GM21717 (cell line): Measurements from ENCODE around the gene CCDC88C.

Source experiments
- ATAC-seq: cut with Tn5 transposase; IDR thresholded peaks from one replicate; pipeline ENCODE4 v1.9.1; 2021; ENCODE audit warnings: mild to moderate bottlenecking, moderate library complexity; ENCODE audit not compliant: unreplicated experiment

The CCDC88C gene

DNA sequence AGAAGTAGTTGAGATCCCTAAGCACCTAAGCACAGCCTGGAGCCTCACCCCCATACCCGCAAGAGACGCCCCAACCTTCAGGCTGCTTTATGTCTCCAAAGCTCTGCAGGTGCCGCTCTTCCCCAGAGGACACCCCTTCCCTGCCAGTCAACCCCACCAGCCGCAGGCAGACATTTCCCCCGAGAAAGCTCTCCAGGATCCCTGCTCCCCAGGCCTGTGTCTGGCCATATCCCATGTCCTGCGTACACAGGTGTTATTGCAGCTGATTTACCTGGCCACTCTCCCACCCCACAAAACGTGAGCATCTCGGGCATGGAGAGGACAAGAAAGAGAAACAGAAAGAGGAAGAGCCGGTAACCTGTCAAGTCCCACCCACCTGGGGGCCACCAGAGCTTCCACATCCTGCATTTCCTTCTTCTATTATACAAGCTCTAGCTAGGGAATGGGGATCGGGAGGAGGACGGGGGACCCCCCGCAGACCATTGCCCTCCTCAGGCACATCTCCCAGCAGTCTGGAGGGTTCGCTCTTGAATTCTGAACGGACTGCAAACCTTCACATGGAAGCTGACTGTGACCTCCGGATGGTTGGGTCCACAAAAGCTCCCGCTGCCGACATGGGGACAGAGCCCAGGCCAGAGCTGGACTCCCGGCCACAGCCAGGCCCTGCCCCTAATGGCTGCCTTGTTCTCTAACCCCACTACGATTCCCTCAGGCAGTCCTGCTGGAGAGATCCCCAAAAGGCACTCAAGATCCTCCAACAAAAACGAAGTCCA, 17.6 kb downstream of the CCDC88C start:
- no peak for ATAC-seq

DNA sequence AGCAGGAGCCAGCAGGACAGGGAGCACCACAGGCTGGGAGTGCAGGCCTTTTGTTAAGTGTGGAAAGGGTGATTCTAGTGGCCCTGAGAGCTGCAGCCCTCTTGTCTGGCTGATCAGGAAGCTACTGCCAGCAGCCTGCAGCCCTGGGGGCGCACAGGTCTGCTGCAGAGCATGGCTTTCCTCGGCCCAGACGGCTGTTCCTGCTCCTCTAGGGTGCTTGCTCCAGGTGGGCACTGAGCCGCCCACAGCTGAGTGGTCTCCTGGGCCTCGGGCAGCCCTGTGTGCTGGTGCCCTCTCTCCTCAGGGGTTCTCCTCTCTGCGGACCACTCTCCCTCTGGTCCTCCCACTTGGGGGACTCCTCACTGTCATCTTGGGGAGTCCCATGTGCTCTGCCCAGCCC, 18.9 kb downstream of the CCDC88C start:
- no peak for ATAC-seq

DNA sequence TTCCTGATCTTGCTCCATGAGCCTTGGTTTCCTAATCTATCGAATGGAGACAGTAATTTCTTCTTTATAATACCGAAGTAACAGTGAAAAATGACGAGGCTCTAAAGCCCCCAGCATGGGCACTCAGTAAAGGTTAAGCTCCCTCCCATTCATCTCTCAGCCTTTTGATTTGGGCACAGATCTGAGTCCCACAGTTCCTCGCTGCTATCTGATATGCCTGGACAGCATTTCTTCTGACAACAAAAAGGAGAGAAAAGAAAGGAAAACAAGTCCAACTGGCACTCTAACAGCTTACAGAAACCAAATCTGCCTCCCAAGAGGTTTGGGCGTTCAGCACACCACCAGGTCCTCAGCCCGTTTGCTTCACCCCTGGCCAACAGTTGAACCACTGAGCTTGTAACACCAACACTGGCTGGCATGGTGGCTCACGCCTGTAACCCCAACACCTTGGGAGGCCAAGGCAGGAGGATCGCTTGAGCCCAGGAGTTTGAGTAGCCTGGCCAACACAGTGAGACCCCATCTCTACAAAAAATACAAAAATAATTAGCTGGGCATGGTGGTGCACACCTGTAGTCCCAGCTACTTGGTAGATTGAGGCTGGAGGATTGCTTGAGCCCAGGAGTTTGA, 19.5 kb downstream of the CCDC88C start:
- no peak for ATAC-seq

DNA sequence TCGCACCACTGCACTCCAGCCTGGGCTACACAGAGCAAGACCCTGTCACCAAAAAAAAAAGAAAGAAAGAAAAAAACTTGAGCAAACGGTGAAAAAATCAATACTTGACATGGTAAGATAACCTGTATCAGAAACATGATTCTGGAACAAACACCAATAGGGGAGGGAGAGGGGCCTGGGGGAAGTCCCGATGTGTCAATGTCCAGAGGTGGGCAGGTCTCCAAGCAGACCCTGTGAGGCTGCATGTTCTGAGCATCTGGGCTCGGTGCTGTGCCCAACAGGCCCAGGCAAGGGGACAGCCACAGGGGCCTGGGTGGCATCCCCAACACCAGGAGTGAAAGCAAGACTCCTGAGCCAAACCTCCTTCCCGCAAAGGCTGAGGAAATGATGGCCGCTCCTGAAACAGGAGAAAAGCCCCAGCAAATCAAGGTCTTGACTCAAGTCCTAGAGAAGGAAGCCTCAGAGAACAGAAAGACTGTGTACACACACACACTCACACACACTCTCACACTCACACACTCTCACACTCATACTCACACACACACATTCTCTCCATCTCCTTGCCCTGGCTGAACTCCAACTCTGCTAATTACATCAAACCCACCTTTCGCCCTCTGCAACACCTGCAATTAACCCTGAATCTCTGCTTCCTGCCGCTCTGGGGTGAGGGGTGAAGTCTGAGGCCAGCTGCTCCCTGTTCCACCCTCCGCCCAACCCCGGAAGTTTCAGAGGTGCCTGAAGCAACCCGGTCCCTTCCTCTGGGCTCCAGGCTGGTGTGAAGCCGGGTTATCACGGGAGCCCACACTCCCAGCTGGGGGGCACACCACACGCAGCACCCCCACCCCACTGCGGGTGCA, 20.4 kb downstream of the CCDC88C start:
- peak; percentile 60 for ATAC-seq

DNA sequence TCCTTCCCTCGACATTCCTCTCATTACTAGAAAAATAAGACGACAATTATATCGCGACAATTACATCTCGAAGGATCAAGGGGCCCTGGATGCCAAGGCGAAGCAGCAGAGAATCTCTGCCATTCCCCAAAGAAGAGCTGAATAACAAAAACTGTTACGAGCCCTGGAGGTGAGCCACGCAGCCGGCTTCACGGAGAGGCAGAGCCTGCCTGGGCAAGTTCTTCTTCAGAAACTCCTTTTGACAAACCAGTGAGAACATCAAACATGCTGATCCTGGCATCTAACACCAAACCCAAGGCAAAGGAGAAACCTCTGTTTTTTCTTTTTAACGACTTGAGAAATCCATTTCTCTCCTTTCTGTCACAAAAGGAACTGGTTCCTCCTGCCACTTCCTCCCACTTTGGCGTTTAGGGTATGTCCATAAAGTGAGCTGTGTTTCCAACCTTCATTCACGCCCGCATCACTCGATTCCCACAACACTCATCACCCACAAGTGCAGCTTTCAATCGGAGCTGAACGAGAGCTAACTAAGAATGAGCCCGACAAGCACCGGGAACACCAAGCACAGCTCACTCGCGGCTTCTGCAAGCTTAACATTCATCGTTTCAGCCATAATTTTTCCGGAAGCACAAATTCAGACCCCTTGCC, 21.5 kb downstream of the CCDC88C start:
- ATAC-seq: no peak

DNA sequence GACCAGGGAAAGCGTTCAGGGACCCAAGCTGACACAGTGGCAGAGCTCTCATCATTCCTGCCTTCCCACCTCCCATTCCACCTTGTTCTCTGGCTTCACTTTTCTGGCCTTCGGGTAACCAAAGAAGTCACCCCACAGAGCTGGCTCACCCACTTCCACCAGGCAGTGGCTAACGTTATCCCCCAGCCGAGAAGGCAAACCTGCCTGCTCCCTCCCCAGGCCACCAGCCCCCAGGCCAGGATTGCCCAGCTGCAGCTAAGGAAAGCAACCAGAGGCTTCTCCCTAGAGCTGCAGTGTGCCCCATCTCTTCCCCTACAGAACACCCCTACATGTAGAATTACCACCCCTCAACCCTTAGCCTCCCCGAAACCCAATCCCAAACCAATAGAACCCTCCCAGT, 22.2 kb downstream of the CCDC88C start:
- no peak for ATAC-seq

DNA sequence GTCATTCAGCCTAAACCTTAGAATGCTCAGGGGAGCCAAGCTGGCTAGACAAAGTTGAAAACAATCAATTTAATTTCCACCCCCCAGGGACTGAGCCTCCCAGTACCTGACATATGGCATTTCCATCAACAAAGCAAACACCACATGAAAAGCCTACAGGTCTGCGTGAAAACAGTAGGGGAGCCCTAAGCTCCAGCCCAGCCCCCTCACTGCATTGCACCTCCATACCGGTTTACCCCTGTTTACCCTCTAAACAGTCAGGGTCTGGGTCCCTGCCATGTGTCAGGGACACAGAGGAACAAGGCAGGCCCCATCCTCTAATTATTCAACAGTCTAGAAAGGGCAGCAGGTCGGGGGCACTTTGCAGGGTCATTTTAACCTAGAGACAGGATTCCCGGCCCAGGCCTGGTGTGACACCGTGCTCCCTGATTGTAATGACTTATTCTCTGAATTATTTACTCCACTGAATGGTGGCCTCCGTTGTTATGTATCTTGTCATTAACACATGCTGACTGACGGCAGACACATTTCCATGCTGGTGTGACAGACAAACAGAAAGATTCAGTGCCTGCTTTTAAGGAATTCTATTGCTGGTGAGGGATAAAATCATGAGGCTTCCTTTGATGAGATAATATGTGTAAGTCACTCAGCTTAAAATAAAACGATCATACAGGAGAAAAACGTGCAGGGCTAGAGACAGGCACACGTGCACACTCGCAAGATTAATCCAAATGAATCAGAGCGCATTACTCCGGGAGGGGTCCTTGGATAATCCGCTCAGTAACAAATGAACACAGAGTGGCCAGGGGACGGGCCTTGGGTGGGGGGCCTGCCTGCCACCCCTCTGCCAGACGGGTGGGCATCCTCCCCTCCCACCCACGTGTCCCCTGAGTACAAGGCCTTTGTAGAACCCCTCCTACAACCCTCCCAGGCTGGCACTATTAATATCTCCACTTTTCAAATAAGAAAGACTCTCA, 23.2 kb downstream of the CCDC88C start:
- ATAC-seq: no peak

DNA sequence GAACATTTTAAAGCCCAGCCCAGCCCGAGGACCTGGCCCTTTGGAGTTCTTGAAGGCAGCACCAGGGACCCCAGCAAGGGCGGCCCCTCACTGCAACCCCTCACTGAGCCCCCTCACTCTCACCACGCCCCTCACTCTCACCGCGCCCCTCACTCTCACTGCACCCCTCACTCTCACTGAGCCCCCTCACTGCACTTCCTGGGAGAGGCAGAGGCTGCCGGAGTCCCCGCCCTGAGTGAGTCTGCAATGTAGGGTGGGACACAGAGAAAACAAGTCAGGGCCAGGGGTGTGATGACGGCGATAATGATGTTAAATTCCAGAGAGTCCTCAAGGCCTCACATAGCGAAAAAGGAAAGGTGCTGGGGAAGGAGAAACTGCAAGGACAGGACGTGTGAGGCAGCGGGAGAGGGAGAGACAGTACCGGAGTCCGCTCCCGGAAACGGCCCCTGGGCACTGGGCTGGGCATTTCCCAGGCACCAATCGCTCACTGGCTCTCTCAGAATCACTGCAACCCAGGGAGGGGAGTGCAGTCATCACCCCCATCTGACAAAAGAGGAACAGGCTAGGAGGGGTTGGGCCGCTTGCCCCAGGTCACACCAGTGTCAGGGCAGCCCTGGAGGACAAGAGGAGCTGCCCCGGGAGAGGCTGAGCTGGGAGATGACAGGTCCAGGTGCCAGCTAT, 24.9 kb downstream of the CCDC88C start:
- no peak for ATAC-seq

DNA sequence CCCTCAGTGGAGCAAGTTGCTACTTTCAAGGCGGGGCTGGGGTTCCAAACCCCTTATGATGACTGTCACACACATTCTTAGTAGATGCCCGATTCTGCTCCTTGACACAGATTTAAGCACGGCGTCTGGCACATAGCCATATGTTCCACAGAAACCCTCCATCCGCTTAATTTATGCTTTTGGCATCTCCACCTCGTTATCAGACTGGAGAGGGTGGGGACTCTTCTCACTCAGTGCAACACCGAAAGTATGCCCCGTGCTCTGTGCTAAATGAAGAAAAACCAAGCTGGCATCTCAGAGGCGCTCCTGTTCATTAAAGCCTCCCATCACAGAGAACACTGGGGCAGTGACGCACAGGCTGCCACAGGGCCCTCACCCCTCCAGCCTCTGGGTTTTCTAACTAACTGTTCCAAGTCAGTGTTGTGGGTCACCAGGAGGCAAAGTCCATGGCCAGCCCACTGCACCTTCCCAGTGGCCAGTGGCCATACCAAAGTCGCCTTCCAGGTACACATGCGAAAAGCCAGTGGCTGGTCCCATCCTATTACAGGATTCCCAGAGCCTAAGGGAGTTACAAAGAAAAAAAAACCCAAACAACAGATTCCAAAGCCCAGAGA, 27.3 kb downstream of the CCDC88C start:
- no peak for ATAC-seq

DNA sequence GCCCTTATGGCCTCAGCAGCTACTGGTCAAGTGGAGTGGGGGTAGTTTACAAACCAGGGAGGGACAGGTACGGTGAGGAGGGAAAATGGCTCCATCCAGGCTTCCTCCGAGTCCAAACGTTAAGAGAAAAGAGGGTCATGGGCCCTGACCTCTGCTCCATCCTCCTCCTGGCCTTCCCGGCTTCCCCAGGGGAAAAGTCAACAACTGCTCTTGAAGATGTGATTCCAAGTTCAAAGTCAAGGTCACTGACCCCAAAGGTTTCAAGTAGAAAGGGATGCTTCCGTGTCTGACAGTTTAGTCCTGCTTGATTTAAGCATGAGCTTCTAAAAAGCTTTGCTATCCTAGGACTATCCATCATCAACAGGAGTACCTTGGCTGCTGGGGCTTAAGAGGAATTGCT, 28.5 kb downstream of the CCDC88C start:
- no peak for ATAC-seq

DNA sequence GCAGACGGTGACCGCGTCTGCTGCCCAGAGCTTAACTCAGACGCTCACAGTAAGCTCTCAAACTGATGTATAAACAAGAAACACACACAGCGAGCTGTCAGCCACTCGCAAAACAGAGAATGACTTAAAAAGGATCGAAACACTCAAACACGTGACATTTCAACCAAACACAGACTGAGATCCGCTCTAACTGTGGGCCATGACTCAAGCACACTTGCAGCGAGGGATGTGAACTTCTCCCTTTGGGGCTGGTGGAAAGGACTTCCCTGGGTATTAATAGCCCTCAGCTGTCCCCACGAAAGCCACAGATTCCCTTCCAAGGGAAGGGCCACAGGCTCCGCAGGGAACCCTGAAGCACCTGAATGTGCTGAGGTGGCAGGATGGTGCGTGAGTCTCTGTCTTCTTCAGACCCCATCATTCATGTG, 29.1 kb downstream of the CCDC88C start:
- ATAC-seq: no peak

DNA sequence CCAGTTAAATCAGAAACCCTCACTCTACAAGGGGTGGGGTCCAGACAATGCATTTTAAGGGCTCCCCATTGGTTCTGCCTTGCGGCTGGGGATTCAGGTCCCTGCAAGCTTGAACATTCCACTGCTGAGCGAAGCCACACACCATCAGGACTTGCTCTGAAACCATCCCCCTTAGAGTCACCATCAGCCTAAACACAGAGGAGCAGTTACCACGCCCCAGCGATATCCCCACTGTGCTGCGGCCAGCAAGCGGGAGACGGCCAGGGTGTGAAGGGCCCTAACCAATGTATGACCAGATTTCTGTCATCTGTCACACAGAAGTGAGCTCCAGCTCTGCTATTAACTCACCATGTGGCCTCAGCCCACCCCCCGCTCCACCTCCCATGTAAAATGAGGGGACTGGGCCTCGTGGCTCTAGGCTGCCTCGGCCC, 29.7 kb downstream of the CCDC88C start:
- no peak for ATAC-seq

DNA sequence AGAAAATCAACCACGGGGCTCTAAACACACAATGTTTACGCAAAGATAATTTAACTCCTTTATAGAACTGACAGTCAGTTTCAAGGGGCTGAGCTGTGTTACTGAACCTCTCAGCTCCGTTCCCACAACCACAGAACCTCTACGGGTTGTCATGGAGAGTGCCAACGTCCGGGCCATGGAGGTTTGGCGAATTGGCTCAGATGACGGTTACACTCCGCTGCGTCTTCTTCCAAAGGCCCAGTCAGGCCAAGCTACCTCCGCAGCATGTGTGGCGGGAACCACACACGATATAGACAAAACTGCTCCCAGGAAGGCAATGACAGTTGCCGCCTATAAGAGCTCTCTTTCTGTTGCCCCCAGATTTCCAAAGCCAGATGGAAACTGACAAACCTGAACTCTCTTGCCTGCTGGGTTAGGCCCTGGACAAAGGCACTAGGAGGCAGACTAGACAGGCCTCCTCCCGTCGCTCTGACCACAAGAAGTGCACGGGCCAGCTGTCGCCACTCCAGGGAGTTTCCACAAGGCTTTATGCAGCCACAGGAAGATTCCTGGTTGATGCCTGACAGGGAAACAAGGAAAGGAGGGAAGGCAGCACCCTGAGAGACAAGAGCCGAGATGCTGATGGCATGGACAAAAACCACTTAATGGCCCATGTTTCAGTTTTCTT, 30.3 kb downstream of the CCDC88C start:
- no peak for ATAC-seq

DNA sequence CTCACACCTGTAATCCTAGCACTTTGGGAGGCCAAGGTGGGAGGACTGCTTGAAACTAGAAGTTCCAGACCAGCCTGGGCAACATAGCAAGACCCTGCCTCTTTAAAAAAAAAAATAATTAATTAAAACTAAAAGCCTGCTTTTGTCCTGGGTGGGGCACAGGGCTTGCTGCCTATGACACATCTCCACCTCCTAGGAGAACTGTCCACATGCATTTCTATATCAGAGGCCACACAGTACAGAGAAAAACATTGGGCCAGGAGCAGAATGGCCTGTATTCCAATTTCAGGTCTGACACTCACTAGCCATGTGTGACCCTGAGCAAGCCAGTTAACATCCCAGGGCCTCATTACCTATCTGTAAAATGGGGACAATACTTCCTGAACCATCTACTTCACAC, 31.9 kb downstream of the CCDC88C start:
- no peak for ATAC-seq

DNA sequence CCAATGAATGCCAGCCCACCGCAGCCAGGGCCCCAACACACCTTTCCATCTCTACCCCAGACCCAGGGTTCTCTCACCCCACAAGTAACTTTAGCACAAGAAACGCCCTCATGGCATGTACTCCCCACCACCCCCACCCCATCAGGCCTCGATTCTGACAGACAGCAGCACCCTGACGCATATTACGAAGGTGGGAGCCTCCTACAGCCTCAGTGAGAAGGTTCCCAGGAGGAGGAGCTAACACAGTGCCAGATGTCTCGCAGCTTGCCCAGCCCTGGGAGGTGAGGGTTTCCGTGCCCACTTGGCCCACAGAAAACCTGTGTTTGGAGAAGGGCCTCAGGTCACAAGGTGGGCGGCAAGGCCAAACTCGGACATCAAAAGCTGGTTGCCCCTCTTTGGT, 32.4 kb downstream of the CCDC88C start:
- no peak for ATAC-seq

DNA sequence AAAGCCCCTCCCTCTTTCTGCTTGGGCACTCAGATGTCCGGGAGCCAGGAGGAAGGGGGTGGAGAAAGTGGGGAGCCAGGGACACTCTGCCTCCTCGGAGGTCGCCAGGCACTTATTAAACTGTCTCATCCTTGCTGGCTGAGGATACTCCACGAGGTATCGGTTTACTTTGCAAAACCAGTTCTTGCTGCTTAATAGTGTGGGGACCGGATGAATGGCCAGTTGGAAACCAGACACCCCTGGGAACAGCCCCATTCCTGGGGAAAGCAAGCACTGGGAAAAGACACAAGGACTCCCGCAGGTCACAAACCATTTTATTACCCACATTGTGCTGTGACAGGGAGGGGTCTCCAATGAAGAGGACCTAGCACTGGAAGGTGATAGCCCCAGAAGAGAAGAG, 34.2 kb downstream of the CCDC88C start:
- no peak for ATAC-seq

DNA sequence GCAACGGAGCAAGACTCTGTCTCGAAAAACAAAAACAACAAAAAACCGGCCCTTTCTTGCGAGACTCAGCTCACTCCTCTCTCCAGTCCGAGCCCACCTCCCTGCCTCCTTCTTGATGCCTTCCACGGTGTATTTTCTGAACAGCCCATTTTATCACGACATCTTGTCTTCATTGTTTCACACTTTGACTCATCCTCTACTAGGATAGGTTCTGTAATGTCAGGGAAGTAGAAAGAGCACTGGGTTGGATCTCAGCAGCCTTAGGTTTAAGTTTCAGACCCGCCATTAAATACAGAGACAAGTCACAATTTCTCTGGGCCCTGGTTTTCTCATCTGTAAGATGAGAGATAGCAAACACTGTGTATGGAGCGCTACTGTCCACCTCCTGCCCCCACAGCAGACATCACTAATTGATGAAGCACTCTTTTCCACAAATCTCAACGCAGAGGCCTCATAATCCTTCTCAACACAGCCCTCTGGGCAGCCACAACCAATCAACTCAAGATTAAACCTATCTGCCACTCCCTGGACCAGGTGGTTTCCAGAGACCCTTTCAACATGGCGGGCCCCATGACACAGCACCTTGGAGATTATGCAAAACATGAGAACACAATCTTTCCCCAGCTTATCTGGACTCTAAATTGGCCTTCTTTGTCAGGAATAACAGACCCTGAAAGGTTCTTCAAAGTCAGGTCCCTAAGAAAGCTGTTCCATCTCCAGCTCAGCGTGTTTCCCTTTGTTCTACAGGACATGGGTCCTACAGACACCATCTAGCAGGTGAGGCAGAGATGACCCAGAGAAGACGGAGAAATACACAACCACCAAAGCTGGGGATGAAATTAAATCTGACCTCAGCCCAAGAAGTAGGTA, 35.6 kb downstream of the CCDC88C start:
- ATAC-seq: no peak
